Right lobe of liver (tissue), 4 donors: ENCODE results near the gene LRRC72.

Experiments used
- CTCF ChIP-seq, 4 donors: fragments of 200-600 bp in 3 of 4; fragments of 450-650 bp in 1 of 4; IDR thresholded peaks; one replicate each; pipeline versions ENCODE4 v1.5.1 to v1.8.0; 2016 to 2022; ENCODE audit warnings: antibody characterized with exemption in 4 of 4, mild to moderate bottlenecking in 2 of 4
- POLR2A ChIP-seq: fragments of 450-650 bp; IDR thresholded peaks from one replicate; pipeline ENCODE4 v1.6.1; 2017; ENCODE audit warnings: antibody characterized with exemption, mild to moderate bottlenecking
- donor health status: DM: no; HTN: no; CAD: no.
- donor health status: DM: no; HTN: no; CAD: no.
- donor health status: DM: no; HTN: yes; CAD: no.

- no peak for TF ChIP-seq CTCF (IDR thresholded peaks at IDR 0.05)
- no peak for TF ChIP-seq POLR2A
These were observed 61.2 kb downstream of the LRRC72 start for GRCh38 chr7:16587790-16588189.
